ENCODE results near the gene CACNA2D3. TPM values are rescaled to one million over a fixed set of nuclear protein-coding genes. Genes with fewer than 3 reads are reported as not detected.

The CACNA2D3 gene
- total RNA-seq, 1 experiment from 2014 or later = not detected

DNA sequence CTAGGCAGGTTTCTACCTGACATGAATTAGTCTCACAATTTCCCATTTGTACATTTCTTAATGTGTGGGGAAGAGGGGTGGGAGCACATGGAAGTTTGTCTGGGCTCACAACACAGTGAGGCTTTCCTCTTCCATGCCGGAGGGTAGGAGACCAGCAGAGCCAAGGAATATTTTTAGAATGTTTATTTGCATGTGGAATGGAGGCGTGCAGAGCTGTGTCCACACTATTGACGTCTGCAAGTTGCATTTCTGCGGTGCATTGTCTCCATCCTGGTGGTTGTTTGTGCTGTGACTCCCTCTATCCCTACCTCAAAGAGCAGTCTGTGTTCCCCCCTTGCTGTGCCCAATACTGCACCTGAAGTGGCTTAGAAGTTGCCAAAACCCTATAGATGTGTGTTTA is 908.6 kb downstream of the CACNA2D3 start:
- Histone ChIP-seq H3K27me3 (ENCODE audit: low read length) (peaks cover 62% of the 10 kb centered on the region), H3K4me2 (ENCODE audit: low read length) (no peak overlapping the region), H3K4me3 (ENCODE audit: low read length) (no peak overlapping the region), H3K79me2 (ENCODE audit: low read length) (no peaks in the 10 kb centered on the region), H4K20me1 (ENCODE audit: low read length) (no peaks in the 10 kb centered on the region), H2AFZ (ENCODE audit: low read length) (no peak overlapping the region), H3K9me3 (ENCODE audit: low read length) (no peaks in the 10 kb centered on the region), H3K27ac (ENCODE audit: low read length) (no peak overlapping the region), H3K36me3 (ENCODE audit: low read depth, low read length) (no peaks in the 10 kb centered on the region), H3F3A (ENCODE audit: low read length, unreplicated experiment) (no peaks in the 10 kb centered on the region), H3K9ac (ENCODE audit: low read length) (no peak overlapping the region), H3K4me1 (ENCODE audit: insufficient read depth, low read length) (no peaks in the 10 kb centered on the region), H3K9me2 (replicated peaks; ENCODE audit: low read length) (no peaks in the 10 kb centered on the region)
- DNase-seq (no peak), ATAC-seq (no peak)
- ChIA-PET CTCF (interaction anchor here (0.6 kb wide), 1 partner anchor 23 kb away, joined by 3 read pairs; no protein-coding TSS in a partner anchor), POLR2A (ENCODE audit: unreplicated experiment) (no interaction called here)
- intact Hi-C loops (cut with micrococcal nuclease) = no loop called here
- BruUV-seq (replicated peaks) = no TSS peak
- TF ChIP-seq EZH2phosphoT487 (IDR thresholded peaks at IDR 0.05; ENCODE audit: borderline replicate concordance, low read length) = no peak
- TF ChIP-seq EZH2 (IDR thresholded peaks at IDR 0.05; ENCODE audit: low read length, unreplicated experiment) = no peak
- TF ChIP-seq, protein P1, sequence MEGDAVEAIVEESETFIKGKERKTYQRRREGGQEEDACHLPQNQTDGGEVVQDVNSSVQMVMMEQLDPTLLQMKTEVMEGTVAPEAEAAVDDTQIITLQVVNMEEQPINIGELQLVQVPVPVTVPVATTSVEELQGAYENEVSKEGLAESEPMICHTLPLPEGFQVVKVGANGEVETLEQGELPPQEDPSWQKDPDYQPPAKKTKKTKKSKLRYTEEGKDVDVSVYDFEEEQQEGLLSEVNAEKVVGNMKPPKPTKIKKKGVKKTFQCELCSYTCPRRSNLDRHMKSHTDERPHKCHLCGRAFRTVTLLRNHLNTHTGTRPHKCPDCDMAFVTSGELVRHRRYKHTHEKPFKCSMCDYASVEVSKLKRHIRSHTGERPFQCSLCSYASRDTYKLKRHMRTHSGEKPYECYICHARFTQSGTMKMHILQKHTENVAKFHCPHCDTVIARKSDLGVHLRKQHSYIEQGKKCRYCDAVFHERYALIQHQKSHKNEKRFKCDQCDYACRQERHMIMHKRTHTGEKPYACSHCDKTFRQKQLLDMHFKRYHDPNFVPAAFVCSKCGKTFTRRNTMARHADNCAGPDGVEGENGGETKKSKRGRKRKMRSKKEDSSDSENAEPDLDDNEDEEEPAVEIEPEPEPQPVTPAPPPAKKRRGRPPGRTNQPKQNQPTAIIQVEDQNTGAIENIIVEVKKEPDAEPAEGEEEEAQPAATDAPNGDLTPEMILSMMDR (conservative IDR thresholded peaks at IDR 0.05; ENCODE audit: low read depth, low read length) = no peak

DNA sequence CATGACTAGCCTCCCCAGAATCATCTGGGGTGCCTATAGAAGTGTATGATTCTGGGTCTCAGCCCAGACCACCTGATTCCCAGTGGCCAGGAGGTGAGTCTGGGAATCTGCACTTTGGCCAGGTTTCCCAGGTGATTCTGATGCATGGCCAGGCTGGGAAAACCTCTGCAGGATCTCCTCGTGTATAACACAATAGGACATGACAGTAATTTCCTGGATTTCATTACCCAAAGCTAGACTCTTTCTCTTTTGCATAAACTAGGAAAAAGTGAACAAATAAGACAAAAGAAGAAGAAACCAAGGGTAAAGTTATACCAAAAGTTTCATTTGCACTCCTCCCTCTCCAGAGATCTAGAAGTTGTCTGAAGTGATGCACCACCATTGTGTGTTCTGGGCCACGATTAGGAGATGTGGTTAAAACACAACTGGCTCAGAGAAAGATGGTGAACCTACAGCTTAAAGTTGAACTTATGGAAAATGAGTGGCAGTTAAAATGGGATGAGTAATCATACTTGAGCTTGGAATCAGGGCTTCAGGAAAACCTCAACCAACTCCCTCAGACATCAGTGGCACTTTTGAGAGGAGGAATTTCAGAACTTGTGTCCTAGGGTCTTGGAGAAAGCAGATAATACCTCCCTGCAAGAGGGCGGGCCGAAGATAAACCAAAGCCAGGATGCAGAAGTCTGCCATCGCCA is 914.7 kb downstream of the CACNA2D3 start:
- no TSS peak for BruUV-seq (replicated peaks)
- Histone ChIP-seq H3K4me3 (ENCODE audit: low read length) (no peak overlapping the region), H3K27me3 (ENCODE audit: low read length) (peaks cover 39% of the 10 kb centered on the region), H3K79me2 (ENCODE audit: low read length) (no peaks in the 10 kb centered on the region), H3K4me1 (ENCODE audit: insufficient read depth, low read length) (no peaks in the 10 kb centered on the region), H3F3A (ENCODE audit: low read length, unreplicated experiment) (no peaks in the 10 kb centered on the region), H3K27ac (ENCODE audit: low read length) (no peak overlapping the region), H3K9me3 (ENCODE audit: low read length) (no peaks in the 10 kb centered on the region), H3K9me2 (replicated peaks; ENCODE audit: low read length) (no peaks in the 10 kb centered on the region), H2AFZ (ENCODE audit: low read length) (no peak overlapping the region), H3K9ac (ENCODE audit: low read length) (no peak overlapping the region), H4K20me1 (ENCODE audit: low read length) (no peaks in the 10 kb centered on the region), H3K4me2 (ENCODE audit: low read length) (no peak overlapping the region), H3K36me3 (ENCODE audit: low read depth, low read length) (no peaks in the 10 kb centered on the region)
- no peak for ATAC-seq
- POLR2A ChIA-PET (ENCODE audit: unreplicated experiment) = no interaction called here
- TF ChIP-seq EZH2 (IDR thresholded peaks at IDR 0.05; ENCODE audit: low read length, unreplicated experiment) = no peak
- TF ChIP-seq EZH2phosphoT487 (IDR thresholded peaks at IDR 0.05; ENCODE audit: borderline replicate concordance, low read length) = no peak
- TF ChIP-seq, protein P1 (conservative IDR thresholded peaks at IDR 0.05; ENCODE audit: low read depth, low read length) = no peak
- no peak for DNase-seq
- CTCF ChIA-PET = no interaction called here
- intact Hi-C loops (cut with micrococcal nuclease) = no loop called here

DNA sequence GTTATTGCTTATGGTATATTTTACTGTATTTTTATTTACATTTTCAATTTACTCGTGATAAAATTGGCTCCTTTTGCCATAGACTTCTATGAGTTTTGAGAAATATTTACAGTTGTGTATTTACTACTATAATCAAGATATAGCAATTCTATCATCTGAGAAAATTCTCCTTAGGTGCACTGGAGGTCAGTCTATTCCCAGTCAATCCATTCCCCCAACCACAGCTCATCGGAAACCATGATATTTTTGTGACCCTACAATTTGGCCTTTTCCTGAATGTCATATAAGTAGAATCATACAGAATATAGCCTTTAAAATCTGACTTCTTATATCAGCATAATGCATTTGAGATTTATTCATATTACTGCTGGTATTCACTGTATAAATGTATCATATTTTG is 920.2 kb downstream of the CACNA2D3 start:
- Histone ChIP-seq H3K36me3 (ENCODE audit: low read depth, low read length) (no peaks in the 10 kb centered on the region), H4K20me1 (ENCODE audit: low read length) (no peaks in the 10 kb centered on the region), H3K27ac (ENCODE audit: low read length) (no peak overlapping the region), H3K79me2 (ENCODE audit: low read length) (no peaks in the 10 kb centered on the region), H3F3A (ENCODE audit: low read length, unreplicated experiment) (no peaks in the 10 kb centered on the region), H3K4me2 (ENCODE audit: low read length) (no peak overlapping the region), H3K9ac (ENCODE audit: low read length) (no peak overlapping the region), H3K27me3 (ENCODE audit: low read length) (peaks cover 16% of the 10 kb centered on the region), H3K9me3 (ENCODE audit: low read length) (no peaks in the 10 kb centered on the region), H3K9me2 (replicated peaks; ENCODE audit: low read length) (no peaks in the 10 kb centered on the region), H2AFZ (ENCODE audit: low read length) (no peak overlapping the region), H3K4me3 (ENCODE audit: low read length) (no peak overlapping the region), H3K4me1 (ENCODE audit: insufficient read depth, low read length) (no peaks in the 10 kb centered on the region)
- no peak for ATAC-seq
- DNase-seq = no peak
- ChIA-PET POLR2A (ENCODE audit: unreplicated experiment) (no interaction called here), CTCF (no interaction called here)
- TF ChIP-seq, protein P1 (conservative IDR thresholded peaks at IDR 0.05; ENCODE audit: low read depth, low read length) = 0 out of 2 replicates have a peak, but pooled peaks have one; percentile 24
- TF ChIP-seq EZH2 (IDR thresholded peaks at IDR 0.05; ENCODE audit: low read length, unreplicated experiment) = no peak
- TF ChIP-seq EZH2phosphoT487 (IDR thresholded peaks at IDR 0.05; ENCODE audit: borderline replicate concordance, low read length) = no peak
- intact Hi-C loops (cut with micrococcal nuclease) = no loop called here
- no TSS peak for BruUV-seq (replicated peaks)
